ENCODE data around the gene MCRS1. TPM values are rescaled to one million over a fixed set of nuclear protein-coding genes. Genes with fewer than 3 reads are reported as not detected.
A peak's percentile ranks its signal among the peaks of the same experiment; 100 is the strongest.

The MCRS1 gene
- total and polyA plus RNA-seq, 7 experiments from 2014 or later: 55.5 to 85.2 (median 70.3) TPM

GRCh38 chr12:49577589-49578315 lies 9.8 kb upstream of the MCRS1 start:
- Histone ChIP-seq H3K27me3 (ENCODE audit: control insufficient read depth in 2 of 2, insufficient read depth in 2 of 2, low read length in 2 of 2) (no peaks in the 10 kb centered on the region), H3K4me3 (ENCODE audit: low read length) (no peak overlapping the region), H3K36me3 (ENCODE audit: control insufficient read depth in 2 of 3, insufficient read depth in 3 of 3, low read length in 3 of 3) (peaks cover 0 to 4% (median 0%) of the 10 kb centered on the region in 3 experiments), H3K9me3 (ENCODE audit: control insufficient read depth in 2 of 3, low read length in 3 of 3) (no peaks in the 10 kb centered on the region), H3K4me1 (ENCODE audit: control insufficient read depth in 2 of 2, insufficient read depth in 2 of 2, low read length in 2 of 2) (peaks cover 3 to 5% of the 10 kb centered on the region in 2 donors), H3K27ac (ENCODE audit: low read depth, low read length) (no peak overlapping the region)
- POLR2A ChIA-PET: no interaction called here
- Mint-ChIP-seq H3K27me3 (no peaks in the 10 kb centered on the region), H3K27ac (no peak overlapping the region), H3K4me3 (no peak overlapping the region), H3K36me3 (peaks cover 0 to 19% (median 9%) of the 10 kb centered on the region in 5 donors), H3K4me1 (peaks cover 7 to 18% (median 14%) of the 10 kb centered on the region in 7 donors), H3K9me3 (peaks cover 0 to 1% (median 0%) of the 10 kb centered on the region in 11 donors)
- DNase-seq: no peak
- CTCF ChIA-PET: interaction anchor here (0.6 to 1.6 kb wide), 5 partner anchors 16 to 220 kb away, joined by 3 to 6 read pairs (median 3); no protein-coding TSS in a partner anchor
- intact Hi-C loops (cut with micrococcal nuclease): no loop called here
- ATAC-seq: no peak

GRCh38 chr12:49568442-49569162 lies 660 bp upstream of the MCRS1 start:
- ATAC-seq (peak; percentile 6), DNase-seq (no peak)
- Histone ChIP-seq H3K4me3 (ENCODE audit: low read length) (peak overlapping the region; percentile 81), H3K4me1 (ENCODE audit: control insufficient read depth in 2 of 2, insufficient read depth in 2 of 2, low read length in 2 of 2) (peaks cover 33 to 42% of the 10 kb centered on the region in 2 donors), H3K36me3 (ENCODE audit: control insufficient read depth in 2 of 3, insufficient read depth in 3 of 3, low read length in 3 of 3) (peaks cover 0 to 24% (median 11%) of the 10 kb centered on the region in 3 experiments), H3K27ac (ENCODE audit: low read depth, low read length) (peak overlapping the region; percentile 91), H3K27me3 (ENCODE audit: control insufficient read depth in 2 of 2, insufficient read depth in 2 of 2, low read length in 2 of 2) (no peaks in the 10 kb centered on the region), H3K9me3 (ENCODE audit: control insufficient read depth in 2 of 3, low read length in 3 of 3) (no peaks in the 10 kb centered on the region)
- Mint-ChIP-seq H3K27me3 (peaks cover 0 to 3% (median 0%) of the 10 kb centered on the region in 5 donors), H3K36me3 (peaks cover 0 to 19% (median 6%) of the 10 kb centered on the region in 5 donors), H3K4me3 (peak overlapping the region; percentile 94 to 100 (median 99)), H3K4me1 (peaks cover 45 to 76% (median 61%) of the 10 kb centered on the region in 7 donors), H3K9me3 (no peaks in the 10 kb centered on the region), H3K27ac (peak overlapping the region; percentile 98 to 100 (median 99))
- ChIA-PET POLR2A (interaction anchor here (1.0 kb wide), 2 partner anchors 11 to 20 kb away, joined by 3 to 6 read pairs; no protein-coding TSS in a partner anchor), CTCF (interaction anchor here (0.6 kb wide), 1 partner anchor 12 kb away, joined by 3 read pairs; no protein-coding TSS in a partner anchor)
- intact Hi-C loops (cut with micrococcal nuclease): loop anchor here (1.0 to 5.0 kb wide), 19 partner anchors 15 to 544 kb away; partner anchors contain the start of genes FMNL3 (in 2 of the 2), PRPF40B (in 2 of the 2), TMBIM6 (in 2 of the 2) and TUBA1C (in 2 of the 2)

GRCh38 chr12:49567302-49567610 lies 686 bp downstream of the MCRS1 start:
- Histone ChIP-seq H3K27ac (ENCODE audit: low read depth, low read length) (peak overlapping the region; percentile 91), H3K36me3 (ENCODE audit: control insufficient read depth in 2 of 3, insufficient read depth in 3 of 3, low read length in 3 of 3) (peaks cover 6 to 38% (median 24%) of the 10 kb centered on the region in 3 experiments), H3K27me3 (ENCODE audit: control insufficient read depth in 2 of 2, insufficient read depth in 2 of 2, low read length in 2 of 2) (no peaks in the 10 kb centered on the region), H3K4me3 (ENCODE audit: low read length) (peak overlapping the region; percentile 81), H3K4me1 (ENCODE audit: control insufficient read depth in 2 of 2, insufficient read depth in 2 of 2, low read length in 2 of 2) (peaks cover 33 to 42% of the 10 kb centered on the region in 2 donors), H3K9me3 (ENCODE audit: control insufficient read depth in 2 of 3, low read length in 3 of 3) (no peaks in the 10 kb centered on the region)
- POLR2A ChIA-PET: interaction anchor here (0.7 to 1.7 kb wide), 10 partner anchors 13 to 1672 kb away, joined by 3 to 7 read pairs (median 4); partner anchors contain the start of genes DAZAP2, SPATS2 and TMBIM6
- no peak for DNase-seq
- CTCF ChIA-PET: no interaction called here
- Mint-ChIP-seq H3K27ac (peak overlapping the region; percentile 98 to 100 (median 99)), H3K36me3 (peaks cover 6 to 24% (median 8%) of the 10 kb centered on the region in 5 donors), H3K4me3 (peak overlapping the region; percentile 94 to 100 (median 99)), H3K4me1 (peaks cover 45 to 79% (median 62%) of the 10 kb centered on the region in 7 donors), H3K27me3 (peaks cover 0 to 3% (median 0%) of the 10 kb centered on the region in 5 donors), H3K9me3 (no peaks in the 10 kb centered on the region)
- ATAC-seq: peak; percentile 8
- intact Hi-C loops (cut with micrococcal nuclease): loop anchor here (5.0 kb wide), 5 partner anchors 140 to 545 kb away; partner anchors contain the start of genes BCDIN3D (in 1 of the 2), COX14 (in 1 of the 2), FMNL3 (in 1 of the 2) and SPATS2 (in 1 of the 2)

- Histone ChIP-seq H3K4me3 (ENCODE audit: low read length) (no peak overlapping the region), H3K36me3 (ENCODE audit: control insufficient read depth in 2 of 3, insufficient read depth in 3 of 3, low read length in 3 of 3) (peaks cover 15 to 45% (median 28%) of the 10 kb centered on the region in 3 experiments), H3K27me3 (ENCODE audit: control insufficient read depth in 2 of 2, insufficient read depth in 2 of 2, low read length in 2 of 2) (no peaks in the 10 kb centered on the region), H3K9me3 (ENCODE audit: control insufficient read depth in 2 of 3, low read length in 3 of 3) (no peaks in the 10 kb centered on the region), H3K4me1 (ENCODE audit: control insufficient read depth in 2 of 2, insufficient read depth in 2 of 2, low read length in 2 of 2) (peaks cover 33 to 42% of the 10 kb centered on the region in 2 donors), H3K27ac (ENCODE audit: low read depth, low read length) (no peak overlapping the region)
- peak overlapping the region in 8 of 10 donors; percentile 4 to 100 (median 98) for H3K4me3 Mint-ChIP-seq
- no peak for ATAC-seq
- intact Hi-C loops (cut with micrococcal nuclease): loop anchor here (5.0 kb wide), 5 partner anchors 141 to 546 kb away; partner anchors contain the start of genes BCDIN3D (in 1 of the 2), COX14 (in 1 of the 2), FMNL3 (in 1 of the 2) and SPATS2 (in 1 of the 2)
- DNase-seq: no peak
- H3K36me3 Mint-ChIP-seq: peaks cover 8 to 25% (median 12%) of the 10 kb centered on the region in 5 donors
- H3K27me3 Mint-ChIP-seq: peaks cover 0 to 3% (median 0%) of the 10 kb centered on the region in 5 donors
- peak overlapping the region in 1 of 9 donors; percentile 8 for H3K27ac Mint-ChIP-seq
- ChIA-PET CTCF (interaction anchor here (0.6 kb wide), 1 partner anchor 139 kb away, joined by 3 read pairs; no protein-coding TSS in a partner anchor), POLR2A (interaction anchor here (0.7 to 1.7 kb wide), 5 partner anchors 13 to 715 kb away, joined by 3 to 7 read pairs (median 4); partner anchors contain the start of gene TMBIM6)
- no peaks in the 10 kb centered on the region for H3K9me3 Mint-ChIP-seq
- peaks cover 39 to 76% (median 59%) of the 10 kb centered on the region in 7 donors for H3K4me1 Mint-ChIP-seq
Measured at GRCh38 chr12:49566361-49566760, 1.6 kb downstream of the MCRS1 start.

GRCh38 chr12:49565406-49566265 lies 2.3 kb downstream of the MCRS1 start:
- POLR2A ChIA-PET: interaction anchor here (0.6 kb wide), 1 partner anchor 28 kb away, joined by 3 read pairs; no protein-coding TSS in a partner anchor
- H3K36me3 ChIP-seq (ENCODE audit: control insufficient read depth in 2 of 3, insufficient read depth in 3 of 3, low read length in 3 of 3): peaks cover 16 to 52% (median 31%) of the 10 kb centered on the region in 3 experiments
- peaks cover 0 to 3% (median 0%) of the 10 kb centered on the region in 5 donors for H3K27me3 Mint-ChIP-seq
- H3K4me1 Mint-ChIP-seq: peaks cover 35 to 68% (median 54%) of the 10 kb centered on the region in 7 donors
- H3K4me1 ChIP-seq (ENCODE audit: control insufficient read depth in 2 of 2, insufficient read depth in 2 of 2, low read length in 2 of 2): peaks cover 33 to 42% of the 10 kb centered on the region in 2 donors
- DNase-seq (no peak), ATAC-seq (no peak)
- H3K27ac ChIP-seq (ENCODE audit: low read depth, low read length): no peak overlapping the region
- no peaks in the 10 kb centered on the region for H3K27me3 ChIP-seq (ENCODE audit: control insufficient read depth in 2 of 2, insufficient read depth in 2 of 2, low read length in 2 of 2)
- no peaks in the 10 kb centered on the region for H3K9me3 Mint-ChIP-seq
- H3K4me3 ChIP-seq (ENCODE audit: low read length): no peak overlapping the region
- intact Hi-C loops (cut with micrococcal nuclease): loop anchor here (1.0 to 5.0 kb wide), 6 partner anchors 12 to 547 kb away; partner anchors contain the start of genes BCDIN3D (in 1 of the 2), COX14 (in 1 of the 2), FMNL3 (in 1 of the 2) and SPATS2 (in 1 of the 2)
- H3K36me3 Mint-ChIP-seq: peaks cover 8 to 28% (median 15%) of the 10 kb centered on the region in 5 donors
- peak overlapping the region in 9 of 10 donors; percentile 19 to 94 (median 50) for H3K4me3 Mint-ChIP-seq
- H3K27ac Mint-ChIP-seq: peak overlapping the region in 7 of 9 donors; percentile 8 to 69 (median 34)
- CTCF ChIA-PET: interaction anchor here (0.8 to 1.2 kb wide), 2 partner anchors 26 to 58 kb away, joined by 3 to 5 read pairs; partner anchors contain the start of gene PRPF40B
- H3K9me3 ChIP-seq (ENCODE audit: control insufficient read depth in 2 of 3, low read length in 3 of 3): no peaks in the 10 kb centered on the region
